Renal cortical epithelial cell (primary cell): ENCODE data around the gene RALGPS1. TPM values are rescaled to one million over a fixed set of nuclear protein-coding genes. Genes with fewer than 3 reads are reported as not detected.
A peak's percentile ranks its signal among the peaks of the same experiment; 100 is the strongest.

Source experiments
- DNase-seq: peaks from one replicate; pipeline ENCODE4 v3.0.0-alpha.2; 2011; ENCODE audit warnings: low read depth
- total RNA-seq: library from RNA; depleted of rRNA; stranded (reverse); fragments of >200 nt; gene quantifications from 2 replicates; pipeline ENCODE4 v1.2.3, GENCODE V29; 2014

RALGPS1 gene
- total RNA-seq, 1 donor from 2014 or later, result 5.4 TPM

DNA sequence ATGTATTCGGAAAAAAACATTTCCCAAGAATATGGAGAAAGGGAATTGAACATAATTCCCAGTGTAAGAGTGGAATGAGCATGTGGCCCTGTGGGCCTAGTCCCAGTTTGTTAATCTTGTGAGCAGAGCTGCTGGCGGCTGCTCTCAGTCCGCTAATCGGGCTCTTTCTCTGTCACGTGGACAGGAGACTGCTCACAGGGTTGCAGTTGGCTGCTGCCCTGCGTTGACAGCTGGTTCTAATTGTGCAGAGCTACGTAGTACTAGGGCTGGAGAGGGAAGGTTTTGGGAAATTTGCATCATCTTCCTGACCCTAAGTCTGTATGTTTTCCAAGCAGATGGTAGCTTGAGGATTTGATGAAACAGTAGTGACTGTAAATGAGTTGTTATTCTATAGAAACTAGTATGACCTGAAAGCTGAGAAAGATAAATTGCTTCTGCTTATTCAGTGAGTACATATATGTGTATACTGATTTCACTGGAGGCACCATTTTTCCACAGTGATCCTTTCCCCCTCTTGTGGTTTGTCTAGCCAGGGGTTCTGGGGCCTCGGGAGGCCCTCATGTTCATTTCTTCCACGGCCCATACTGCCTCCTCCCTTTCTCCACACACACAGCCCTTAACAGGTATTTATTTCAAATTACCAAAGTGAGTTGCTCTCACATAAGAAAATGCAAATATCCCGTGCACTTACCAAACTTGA is 107.2 kb downstream of the RALGPS1 start:
- DNase-seq, result no peak

DNA sequence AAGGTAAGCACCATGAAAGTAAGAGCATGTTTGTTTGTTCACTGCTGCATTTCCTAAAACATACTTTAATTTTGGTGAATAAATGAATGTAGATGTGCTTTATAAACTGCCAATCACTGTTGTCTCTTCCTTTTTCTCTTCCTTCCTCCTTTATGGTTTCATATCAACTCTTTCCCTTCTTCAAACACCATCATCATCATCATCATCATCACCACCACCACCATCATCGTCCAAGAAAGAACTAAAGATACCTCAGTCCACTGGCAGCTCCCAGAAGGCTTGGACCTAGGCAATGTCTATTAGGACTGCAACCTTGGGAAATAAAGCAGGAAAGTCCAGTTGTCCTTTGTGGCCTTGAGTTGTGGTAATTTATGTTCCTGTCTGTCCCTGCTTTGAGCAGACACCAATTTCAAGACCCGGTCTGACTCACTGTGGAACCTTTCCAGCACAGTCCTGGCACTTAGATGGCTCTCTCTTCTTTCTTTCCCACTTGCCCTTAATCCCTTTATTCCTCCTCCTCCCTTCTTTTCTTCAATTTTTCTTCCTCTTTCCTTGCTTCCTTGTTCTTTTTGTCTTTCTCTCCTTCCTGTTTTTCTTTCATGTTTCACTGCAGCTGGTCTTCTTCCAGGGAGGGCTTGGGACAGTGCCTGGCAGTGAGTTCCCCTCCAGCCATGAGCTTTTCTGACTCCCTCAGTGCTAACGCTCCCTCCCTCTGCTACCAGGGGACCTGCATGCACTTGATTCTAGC is 108.5 kb downstream of the RALGPS1 start:
- no peak for DNase-seq

DNA sequence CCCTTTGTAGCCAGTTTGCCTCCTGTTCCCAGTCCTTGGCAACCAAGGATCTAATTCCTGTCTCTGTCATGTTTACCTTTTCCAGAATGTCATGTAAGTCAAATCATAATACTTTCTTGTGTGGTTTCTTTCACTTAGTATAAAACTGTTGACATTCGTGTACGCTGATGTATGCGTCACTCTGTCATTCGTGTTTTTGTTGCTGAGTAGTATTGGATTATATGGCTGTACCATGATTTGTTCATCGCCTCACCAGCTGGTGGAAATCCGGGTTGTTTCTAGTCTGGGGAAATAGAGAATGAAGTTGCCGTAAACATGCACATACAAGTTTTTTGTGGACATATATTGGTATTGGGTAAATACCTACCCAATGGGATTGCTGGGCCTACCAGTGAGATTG is 110.5 kb downstream of the RALGPS1 start:
- DNase-seq, result no peak

DNA sequence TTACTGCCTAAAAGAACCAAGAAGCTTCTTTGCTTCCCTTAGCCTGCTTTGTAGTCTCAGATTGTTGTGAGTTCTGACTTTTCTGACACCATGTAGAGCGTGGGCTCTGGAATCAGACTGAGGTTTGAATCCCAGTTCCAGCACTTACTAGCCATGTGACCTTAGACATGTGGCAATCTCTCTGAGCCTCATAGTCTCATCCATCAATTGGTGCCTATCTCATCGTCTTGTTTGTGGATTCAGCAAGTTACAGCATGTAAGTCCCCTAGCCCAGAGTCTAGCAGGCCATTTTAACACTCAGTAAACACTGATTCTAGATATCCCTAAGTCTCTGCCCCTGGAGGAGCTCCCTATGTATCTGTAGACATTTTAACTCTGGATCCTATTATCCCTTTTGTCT is 113.1 kb downstream of the RALGPS1 start:
- DNase-seq, result no peak

DNA sequence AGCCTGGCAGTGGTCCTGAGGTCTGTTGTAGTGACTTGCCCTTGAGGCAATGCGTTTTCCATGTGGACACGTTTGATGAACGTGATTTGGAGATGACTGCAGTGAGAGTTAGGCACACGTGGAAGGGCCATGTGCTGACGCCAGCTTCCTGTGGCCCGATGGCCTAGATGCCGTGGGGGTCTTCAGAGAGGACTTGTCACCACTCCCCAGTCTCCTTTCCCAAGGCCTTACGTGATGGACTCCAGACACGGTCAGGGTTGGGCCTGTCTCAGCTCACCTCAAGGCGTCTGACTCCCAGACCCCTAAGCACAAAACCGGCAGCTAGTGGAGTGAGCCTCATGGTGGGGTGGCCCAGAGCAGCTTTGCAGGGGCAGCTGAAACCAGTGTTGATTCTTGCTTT is 115.0 kb downstream of the RALGPS1 start:
- DNase-seq, result no peak

DNA sequence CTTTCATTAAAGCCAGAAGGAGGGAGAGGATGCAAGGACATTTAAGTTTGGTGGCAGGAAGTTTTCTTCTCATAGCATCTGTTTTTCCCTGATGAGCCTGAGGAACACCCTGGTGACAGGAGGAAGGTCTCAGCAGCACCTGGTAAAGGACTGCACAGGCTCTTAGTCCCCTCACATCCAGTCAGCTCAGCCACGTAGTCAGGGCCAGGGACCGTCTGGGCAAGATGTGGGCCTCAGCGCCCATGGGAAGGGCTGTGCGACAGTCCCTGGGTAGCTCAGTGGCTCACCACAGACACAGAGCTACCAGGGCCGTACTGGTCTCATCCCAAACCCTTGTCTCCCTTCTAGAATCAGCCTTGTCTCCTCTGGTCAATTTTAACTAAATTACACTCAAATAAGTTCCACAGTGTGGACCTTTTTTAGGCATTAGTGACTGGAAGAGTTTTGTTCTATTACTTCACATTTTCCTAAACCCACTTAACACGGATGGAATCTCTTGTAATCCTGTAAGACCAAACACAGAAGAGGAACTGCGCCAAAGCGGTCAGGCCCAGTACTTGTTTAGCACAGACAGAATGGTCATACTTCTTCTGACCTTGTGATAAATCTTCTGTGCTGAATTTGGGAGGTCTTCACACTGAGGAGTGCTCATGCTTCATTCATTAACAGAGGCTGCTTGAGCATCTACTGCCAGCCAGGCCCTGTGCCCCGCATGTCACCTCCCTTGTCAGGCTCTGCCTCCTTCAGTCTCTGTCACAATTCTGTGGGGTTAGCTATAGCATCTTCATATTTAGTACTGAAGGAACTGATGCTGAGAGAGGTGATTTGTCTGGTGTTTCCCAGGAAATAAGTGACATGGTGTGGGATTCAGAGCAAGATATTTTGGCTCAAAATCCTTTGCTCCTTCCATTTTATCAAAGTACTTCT is 116.5 kb downstream of the RALGPS1 start:
- no peak for DNase-seq

DNA sequence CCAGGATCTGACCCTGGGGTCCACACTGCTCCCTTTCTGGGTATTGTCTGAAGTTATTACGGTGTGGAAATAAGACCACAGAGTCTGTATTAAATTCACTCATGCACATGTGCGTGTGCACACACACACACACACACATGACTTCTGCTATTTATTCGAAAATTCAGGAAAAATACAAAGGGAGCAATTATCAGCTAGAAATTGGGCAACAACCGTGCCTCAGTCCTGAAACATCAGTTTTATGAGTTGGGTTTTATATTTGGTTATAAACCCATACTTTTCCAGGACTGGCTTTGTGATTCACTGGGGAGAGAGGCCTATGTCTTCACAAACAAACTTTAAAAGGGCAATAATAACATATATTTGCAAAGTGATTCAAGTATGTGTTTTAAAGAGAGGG is 117.7 kb downstream of the RALGPS1 start:
- no peak for DNase-seq

DNA sequence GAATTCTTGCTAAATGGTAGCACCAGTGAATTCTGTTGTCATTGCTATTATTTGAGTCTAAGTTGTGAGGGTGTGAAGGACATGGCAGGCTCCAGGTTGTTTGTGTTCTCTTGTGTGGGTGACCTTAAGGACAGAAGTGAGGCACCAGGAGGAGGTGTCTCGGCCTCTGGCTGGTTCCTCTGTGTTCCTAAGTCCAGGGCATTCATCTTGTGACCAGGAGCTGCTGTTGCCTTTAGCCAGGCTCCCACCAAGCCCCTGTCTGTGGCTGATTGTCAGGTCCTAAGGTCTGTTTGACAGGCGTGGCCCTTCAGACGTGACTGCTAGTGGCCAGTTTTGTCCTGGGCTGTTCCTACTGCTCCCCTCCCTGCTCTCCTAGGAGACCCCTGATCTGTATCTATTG is 118.5 kb downstream of the RALGPS1 start:
- no peak for DNase-seq

DNA sequence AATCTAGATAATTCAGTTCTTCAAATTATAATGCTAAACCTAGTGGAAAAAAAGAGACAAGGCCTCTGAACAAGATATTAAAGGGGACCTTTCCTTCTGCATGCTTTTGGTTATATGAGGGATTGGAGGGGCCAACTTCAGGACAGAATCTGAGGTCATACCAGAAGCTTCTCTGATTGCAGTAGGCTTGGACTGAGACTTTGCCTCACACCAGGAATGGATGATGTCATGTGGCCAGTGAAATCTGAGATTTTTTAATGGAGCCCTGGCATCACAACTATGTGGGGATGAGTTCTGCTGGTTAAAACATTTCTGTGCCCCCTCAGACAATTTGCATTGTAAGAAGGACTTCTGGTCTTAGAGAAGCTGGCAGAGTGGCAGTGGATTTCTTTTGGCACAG is 119.2 kb downstream of the RALGPS1 start:
- no peak for DNase-seq

DNA sequence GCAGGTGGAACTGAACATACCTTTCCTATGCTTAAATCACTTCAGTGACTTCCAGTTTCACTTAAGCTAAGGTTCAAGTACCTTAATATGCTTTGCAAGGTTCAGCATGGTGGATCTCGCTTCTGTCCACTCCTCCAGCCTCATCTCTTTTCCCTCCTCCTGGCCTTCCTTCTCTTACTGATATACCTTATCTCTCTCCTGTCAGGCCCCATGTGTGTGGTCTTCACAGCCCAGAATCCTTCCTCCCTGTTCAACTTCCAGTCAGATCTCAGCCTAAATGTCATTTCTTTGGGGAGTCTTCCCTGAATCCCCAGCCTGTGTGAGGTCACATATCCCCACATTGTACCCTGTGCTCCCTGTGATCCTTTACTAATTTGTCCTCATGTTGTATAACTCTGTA is 120.1 kb downstream of the RALGPS1 start:
- DNase-seq, result no peak

DNA sequence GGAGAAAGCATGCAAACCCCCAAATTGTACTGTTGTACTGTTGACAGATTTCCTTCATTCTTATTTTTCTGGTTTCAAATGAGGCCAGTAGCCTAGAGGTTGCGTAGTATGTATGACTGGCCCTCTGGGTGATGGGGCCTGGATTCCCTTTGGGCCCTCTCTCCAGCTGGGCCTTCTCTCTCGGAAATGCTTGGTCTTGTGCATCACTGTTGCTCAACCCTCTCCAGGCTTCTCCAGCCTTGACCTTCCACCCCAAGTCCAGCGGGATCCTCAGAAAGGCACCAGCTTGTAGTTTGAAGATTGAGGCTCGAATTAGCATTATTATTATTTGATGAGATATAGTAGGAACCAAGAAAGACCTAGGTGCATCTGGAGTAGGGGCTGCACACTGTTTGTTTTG is 120.8 kb downstream of the RALGPS1 start:
- DNase-seq, result no peak

DNA sequence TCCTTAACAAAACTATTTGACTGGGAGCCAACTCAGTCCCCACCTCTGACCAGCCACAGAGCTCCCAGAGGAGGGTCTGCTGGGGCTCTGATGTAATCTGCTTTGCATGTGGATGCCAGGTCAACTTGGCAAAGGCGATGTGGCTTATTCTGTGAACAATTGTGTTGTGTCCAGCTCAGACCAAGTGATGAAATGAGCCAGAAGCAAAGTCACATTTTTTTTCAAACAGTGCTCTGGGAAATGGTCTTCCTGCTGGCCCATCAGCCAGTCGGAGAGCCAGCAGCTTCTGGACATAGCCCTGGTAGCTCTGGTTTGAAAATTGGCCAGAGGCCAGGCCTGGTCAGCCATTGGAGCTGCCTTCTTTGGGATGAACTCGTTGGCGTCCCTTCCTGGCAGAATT is 121.4 kb downstream of the RALGPS1 start:
- peak; percentile 19 for DNase-seq

DNA sequence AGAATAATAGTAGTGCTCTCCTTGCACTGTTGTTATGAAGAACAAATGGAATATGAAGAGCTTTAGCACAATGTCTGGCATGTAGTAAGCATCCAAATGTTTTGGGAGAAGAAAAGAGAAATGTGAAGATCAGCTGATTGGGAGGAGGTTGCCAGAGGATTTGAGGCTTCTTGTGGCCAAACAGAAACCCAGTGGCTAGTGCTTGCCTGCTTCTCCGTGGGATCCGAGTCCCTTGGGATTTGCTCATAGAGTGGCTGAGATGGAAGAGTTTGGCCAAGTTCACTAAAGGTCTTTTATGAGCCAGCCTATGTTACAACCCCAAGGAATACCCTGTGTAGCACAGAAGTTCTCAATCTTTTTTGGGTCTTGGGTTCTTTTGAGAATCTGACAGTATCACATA is 121.9 kb downstream of the RALGPS1 start:
- no peak for DNase-seq

DNA sequence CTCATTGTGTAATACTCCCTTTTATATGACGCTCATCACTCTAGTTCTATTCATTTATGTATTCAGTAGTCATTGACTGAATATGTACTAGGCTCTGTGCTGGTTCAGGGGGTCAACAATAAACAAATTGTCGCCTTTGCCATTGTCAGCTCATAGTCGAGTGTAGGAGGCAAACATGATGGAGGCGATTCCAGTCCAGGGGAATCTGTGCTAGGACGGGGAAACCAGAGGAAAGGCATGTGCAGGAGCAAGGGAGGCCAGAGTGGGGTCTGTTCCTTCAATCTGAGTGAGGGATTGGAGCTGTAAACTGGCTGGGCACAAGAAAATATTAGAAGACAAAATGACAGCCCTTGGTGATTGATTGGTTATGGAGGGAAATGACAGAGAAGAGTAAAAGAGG is 123.9 kb downstream of the RALGPS1 start:
- DNase-seq, result no peak

DNA sequence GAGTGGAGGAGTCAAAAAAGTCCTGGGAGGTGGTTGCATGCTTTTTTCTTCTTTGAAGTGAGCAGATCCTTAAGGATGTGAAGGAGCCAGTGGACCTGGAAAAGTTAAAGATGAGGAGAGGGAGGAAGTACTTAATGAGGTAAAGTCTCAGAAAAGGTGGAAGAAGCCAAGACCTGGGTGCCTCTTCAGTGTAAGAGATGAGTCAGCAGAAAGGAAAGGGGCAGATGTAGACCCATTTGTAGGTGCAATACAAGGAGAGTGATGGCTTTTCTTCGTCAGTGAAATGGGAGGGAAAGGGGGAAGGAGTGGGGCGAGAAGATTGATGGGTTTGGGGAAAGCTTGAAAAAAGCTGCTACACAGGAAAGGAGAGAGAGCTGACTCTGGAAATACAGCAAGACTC is 124.9 kb downstream of the RALGPS1 start:
- DNase-seq, result no peak

DNA sequence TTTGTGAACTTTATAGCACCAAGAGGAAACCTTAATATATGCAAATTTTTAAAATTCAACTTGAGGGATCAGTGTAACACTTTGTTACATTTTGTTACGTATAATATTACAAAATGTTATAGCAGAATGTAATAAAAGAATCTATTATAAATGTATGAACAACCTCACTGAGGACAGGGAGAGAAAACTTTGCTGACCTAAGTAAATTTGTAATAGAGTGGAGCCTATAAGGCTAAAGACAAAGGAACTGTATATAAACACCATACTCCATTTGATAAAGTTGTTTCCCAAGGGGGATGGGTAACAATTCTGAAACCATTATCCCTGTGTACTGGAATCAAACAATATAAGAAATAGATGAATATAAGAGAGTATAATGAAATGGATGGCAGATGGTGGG is 130.6 kb downstream of the RALGPS1 start:
- DNase-seq, result no peak

DNA sequence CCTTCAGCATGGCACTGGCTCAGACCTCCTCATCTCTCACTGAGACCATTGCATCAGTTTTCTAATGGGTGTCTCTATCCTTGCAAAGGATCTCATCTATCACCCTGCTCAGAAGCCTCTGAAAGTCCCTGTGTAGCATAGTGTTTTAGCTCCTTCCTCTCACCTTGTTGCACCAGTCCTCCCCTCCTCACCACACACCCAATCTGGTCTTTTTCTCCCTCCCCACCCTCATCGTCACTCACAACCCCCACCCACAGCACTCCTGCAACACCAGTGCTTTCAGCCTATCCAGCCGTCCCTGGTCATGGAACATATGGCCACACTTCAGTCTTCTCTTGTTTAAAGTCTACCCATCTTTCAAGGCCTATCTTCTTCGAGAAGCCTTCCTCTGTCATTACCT is 133.4 kb downstream of the RALGPS1 start:
- no peak for DNase-seq

DNA sequence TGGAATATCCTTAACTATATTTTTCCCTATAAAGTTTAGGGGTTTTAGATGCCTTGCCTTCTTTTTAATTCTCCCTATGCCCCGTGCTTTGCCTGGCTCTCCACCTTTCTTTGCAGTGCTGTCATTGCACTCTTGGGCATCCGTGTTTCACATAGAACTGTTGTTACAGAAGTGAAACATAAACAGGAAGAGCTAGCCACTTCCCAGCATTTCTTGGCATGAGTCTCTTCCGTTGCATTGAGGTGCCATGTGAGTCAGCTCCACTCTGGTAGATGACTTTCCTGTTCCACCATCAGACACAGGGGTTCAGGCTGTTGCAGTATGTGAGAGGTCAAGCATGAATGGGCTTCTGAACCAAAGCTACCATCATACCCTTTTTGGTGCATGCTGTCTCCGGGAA is 134.5 kb downstream of the RALGPS1 start:
- peak; percentile 95 for DNase-seq

DNA sequence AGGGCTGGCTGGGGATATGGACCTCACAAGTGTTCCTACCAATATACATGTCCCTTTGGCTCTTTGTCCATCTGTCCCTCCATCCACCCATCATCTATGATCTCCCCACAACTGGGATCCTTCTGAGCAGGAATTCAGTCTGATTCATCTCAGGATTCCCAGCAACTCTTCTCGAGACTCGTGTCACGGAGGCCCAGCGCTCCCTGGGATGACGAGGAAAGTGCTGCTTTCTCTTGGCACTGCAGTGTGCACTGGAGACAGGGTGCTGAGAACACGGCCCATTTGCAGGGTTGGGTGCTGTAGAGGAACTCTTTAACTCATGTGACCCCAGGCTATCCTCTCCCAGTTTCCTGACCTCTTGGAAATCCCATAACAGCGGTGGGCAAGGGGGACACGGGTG is 135.0 kb downstream of the RALGPS1 start:
- no peak for DNase-seq

DNA sequence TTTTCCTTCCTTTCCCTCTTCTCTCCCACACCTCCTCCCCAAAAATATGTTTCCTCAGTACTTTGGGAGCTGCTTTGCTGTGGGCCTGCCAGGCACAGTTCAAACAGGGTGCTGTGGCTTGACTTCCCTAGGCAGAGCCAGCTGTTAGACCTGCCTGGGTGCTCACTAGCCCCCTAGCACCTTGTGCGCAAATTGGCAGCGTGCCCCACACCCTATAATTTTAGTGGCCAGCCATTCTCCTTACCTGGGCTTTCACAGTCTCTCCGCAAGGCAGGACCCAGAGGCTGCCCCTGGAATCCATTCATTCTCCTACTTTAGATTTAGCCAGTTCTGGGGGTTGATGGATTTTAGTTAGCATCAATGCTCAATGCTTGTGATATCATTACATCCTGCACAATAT is 135.6 kb downstream of the RALGPS1 start:
- DNase-seq, result no peak

DNA sequence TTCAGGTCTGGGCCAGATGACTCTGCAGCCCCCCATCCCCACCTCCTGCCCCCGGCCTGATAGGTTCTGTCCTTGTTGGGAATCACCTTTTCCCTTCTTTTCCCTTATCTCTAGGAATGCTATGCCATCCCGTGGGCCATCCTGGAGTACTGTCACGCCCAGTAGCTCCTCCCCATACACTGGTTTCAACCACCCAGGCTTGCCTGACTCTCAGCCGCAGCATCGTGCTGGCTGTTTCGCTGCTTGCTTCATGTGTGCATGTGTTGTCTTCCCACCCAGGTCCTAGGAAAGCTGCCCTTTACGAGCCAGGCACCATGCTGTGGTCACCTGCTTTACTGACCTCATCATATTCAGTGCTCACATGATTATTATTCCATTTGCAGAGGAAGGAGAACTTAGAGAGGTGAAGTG is 136.0 kb downstream of the RALGPS1 start:
- no peak for DNase-seq

DNA sequence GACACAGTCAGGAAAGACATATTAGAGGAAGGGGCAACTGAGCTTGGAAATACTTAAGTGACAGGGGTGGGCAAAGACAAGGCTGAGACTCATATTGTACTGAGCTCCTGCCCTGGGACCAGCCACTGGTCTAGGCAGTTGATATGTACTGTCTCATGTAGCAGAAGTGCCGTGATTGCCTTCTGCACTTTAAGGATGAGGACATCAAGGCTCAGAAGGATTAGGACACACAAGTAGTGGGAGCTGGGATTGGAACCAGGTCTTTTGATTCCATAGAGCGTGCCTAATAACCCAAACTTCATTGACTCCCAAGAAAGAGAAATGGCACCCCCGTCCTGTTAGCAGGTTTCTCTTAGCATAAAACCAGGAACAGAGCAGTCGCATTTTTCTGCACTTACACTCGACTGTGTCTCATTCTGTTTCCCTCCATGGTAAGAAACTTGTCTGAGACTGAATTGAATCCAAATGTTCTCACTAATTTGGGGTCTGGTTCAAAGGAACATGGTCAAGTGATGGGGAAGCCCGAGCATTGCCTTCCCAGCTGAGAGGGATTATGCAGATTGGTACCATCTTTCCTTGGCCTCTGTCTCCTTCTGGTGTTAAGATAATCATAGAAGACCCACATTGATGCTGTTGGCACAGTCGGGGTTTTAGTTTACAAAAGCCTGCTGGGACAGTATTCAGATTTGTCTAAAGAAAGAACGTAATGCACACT is 137.5 kb downstream of the RALGPS1 start:
- no peak for DNase-seq
